Ectodermal cell (in vitro differentiated cells): Measurements from ENCODE around the gene ZDHHC8.

Experiments used
- H3K27ac ChIP-seq: 2 replicates; pipeline ENCODE4 v1.7.0; 2013; ENCODE audit warnings: mild to moderate bottlenecking, low read depth, low read length; ENCODE audit not compliant: insufficient read depth, poor library complexity, severe bottlenecking
- H3K27me3 ChIP-seq: 2 replicates; pipeline ENCODE4 v1.7.0; 2013; ENCODE audit warnings: mild to moderate bottlenecking, low read length; ENCODE audit not compliant: insufficient read depth, control insufficient read depth, poor library complexity, severe bottlenecking
- H3K36me3 ChIP-seq: one replicate; pipeline ENCODE4 v1.7.0; 2013; ENCODE audit warnings: low read length; ENCODE audit not compliant: control insufficient read depth, insufficient read depth
- H3K4me1 ChIP-seq: one replicate; pipeline ENCODE4 v1.7.0; 2013; ENCODE audit warnings: low read length; ENCODE audit not compliant: control insufficient read depth, insufficient read depth
- H3K4me3 ChIP-seq: 2 replicates; pipeline ENCODE4 v1.7.0; 2013; ENCODE audit warnings: low read depth, low read length, control low read depth; ENCODE audit not compliant: insufficient read depth
- H3K9me3 ChIP-seq: 2 replicates; pipeline ENCODE4 v1.7.0; 2013; ENCODE audit warnings: mild to moderate bottlenecking, low read length, moderate library complexity; ENCODE audit not compliant: control insufficient read depth
- WGBS, 2 experiments: methylation state at CpG; one replicate each; pipeline ENCODE4 v1.1.7; 2013; ENCODE audit warnings: missing lambda C conversion rate in 2 of 2; 5-methylcytosine and 5-hydroxymethylcytosine counted together

The ZDHHC8 gene

DNA sequence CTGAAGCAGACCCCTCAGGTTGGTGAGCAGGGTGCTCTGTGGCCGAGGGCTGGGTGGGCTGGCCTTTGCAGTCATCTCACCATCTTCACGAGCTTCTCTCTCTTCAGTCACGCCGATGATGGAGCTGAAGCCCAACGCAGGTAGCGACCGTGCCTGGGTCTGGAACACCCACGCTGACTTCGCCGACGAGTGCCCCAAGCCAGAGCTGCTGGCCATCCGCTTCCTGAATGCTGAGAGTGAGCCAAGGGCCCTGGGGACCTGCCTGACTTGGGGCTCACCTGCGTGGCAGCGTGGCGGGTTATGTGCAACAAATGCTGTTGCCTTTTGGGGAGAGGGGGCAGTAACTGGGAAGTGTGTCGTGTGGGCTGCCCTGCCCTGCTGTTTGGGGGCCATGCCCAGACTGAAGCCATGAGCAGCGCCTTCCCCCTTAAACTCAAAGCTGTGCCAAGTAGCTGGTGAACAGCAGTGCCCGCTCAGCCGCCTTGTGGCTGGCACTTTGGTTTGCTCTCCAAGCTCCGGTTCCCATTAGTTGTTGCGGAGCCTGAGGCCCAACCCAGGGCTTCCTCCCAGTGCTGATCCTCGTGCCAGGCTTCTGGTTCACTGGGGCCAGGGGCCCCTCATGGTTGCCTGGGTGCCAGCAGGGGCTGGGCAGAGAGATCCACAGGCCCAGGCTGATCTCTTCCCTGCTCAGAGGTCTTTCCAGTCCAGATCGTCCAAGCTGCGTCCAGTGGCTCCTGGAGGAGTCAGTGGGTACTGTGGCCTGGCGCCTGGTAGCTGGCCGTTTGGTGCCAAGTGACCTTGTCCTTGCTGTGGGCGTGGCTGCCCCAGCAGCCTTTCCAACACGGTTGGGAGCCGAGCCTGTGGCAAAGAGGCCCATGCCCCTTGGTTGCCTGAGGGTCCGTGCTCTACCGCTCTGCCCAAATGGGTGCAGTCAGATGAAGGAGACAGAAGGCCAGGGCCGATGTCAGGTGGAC, 6.1 kb upstream of the ZDHHC8 start:
- no peak overlapping the region for H3K27ac ChIP-seq
- H3K36me3 ChIP-seq: peaks cover 52% of the 10 kb centered on the region
- H3K4me1 ChIP-seq: no peaks in the 10 kb centered on the region
- no peaks in the 10 kb centered on the region for H3K9me3 ChIP-seq
- H3K27me3 ChIP-seq: no peaks in the 10 kb centered on the region
- no peak overlapping the region for H3K4me3 ChIP-seq
- WGBS, 2 experiments: 96 to 97% methylated on average over 32 of the region's 32 CpGs

DNA sequence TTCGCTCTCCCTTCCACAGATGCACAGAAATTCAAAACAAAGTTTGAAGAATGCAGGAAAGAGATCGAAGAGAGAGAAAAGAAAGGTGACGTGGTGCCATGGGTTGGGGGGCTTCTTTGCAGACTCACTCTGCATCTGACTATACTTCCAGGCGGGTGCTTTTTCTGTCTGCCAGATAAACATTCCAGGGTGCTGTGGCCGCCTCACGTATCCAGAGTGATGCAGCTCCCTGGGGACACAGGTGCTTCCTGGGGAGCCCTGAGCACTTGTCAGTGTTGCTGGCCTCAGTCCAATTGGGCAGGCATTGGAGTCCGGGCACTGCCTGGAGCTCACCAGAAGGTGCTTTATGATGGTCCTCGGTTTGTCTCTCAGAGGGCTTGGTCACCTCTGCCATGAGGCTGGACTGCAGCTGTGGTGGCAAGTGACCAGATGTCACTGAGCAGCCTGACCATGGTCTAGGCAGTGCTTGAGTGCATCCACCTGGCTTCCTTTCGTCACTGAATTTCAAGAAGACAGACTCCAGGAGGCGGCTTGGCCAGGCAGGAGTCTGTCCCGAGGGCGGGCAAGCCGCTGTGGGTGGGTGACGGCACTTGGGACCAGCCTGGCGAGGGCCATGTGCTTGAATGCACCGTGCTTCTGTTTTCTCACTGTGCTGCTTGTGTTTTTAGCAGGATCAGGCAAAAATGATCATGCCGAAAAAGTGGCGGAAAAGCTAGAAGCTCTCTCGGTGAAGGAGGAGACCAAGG, 5.1 kb upstream of the ZDHHC8 start:
- H3K4me3 ChIP-seq: no peak overlapping the region
- H3K4me1 ChIP-seq: no peaks in the 10 kb centered on the region
- no peak overlapping the region for H3K27ac ChIP-seq
- H3K27me3 ChIP-seq: no peaks in the 10 kb centered on the region
- H3K9me3 ChIP-seq: no peaks in the 10 kb centered on the region
- H3K36me3 ChIP-seq: peaks cover 43% of the 10 kb centered on the region
- 95 to 96% methylated on average over 19 of the region's 19 CpGs for WGBS, 2 experiments

GRCh38 chr22:20127318-20127868, 4.2 kb upstream of the ZDHHC8 start:
- no peaks in the 10 kb centered on the region for H3K4me1 ChIP-seq
- H3K4me3 ChIP-seq: no peak overlapping the region
- 96 to 97% methylated on average over 15 of the region's 15 CpGs for WGBS, 2 experiments
- H3K9me3 ChIP-seq: no peaks in the 10 kb centered on the region
- no peaks in the 10 kb centered on the region for H3K27me3 ChIP-seq
- H3K27ac ChIP-seq: no peak overlapping the region
- H3K36me3 ChIP-seq: peaks cover 33% of the 10 kb centered on the region

DNA sequence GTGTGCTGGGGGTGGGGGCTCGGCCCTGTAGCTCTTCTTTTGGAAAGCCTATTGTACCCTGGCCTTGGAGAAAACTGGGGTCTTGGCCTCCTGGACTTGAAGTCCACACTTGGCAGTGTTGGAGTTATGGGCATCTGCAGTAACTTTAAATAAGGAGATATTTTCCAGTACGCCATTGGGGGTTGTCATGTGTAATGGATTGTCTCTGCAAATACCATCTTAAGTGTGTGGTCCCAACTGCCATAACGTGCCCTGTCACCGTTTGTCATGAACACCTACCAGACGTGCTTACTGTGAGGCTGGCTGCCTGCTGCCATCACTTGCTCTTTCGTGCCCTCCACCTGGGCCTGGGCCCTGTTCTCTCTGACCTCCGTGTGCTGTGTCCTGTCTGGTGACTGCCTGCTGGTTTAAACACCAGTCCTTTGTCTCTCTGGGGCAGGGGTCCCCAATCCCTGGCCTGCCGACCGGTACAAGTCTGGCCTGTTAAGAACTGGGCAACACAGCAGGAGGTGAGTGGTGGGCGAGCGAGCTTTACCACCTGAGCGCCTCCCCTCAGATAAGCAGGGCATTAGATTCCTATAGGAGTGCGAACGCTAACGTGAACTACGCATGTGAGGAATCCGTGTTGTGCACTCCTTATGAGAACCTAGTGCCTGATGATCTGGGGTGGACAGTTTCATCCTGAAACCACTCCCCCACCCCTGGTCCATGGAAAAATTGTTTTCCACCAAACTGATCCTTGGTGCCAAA, 3.6 kb upstream of the ZDHHC8 start:
- H3K4me3 ChIP-seq: no peak overlapping the region
- peaks cover 33% of the 10 kb centered on the region for H3K36me3 ChIP-seq
- 89 to 92% methylated on average over 17 of the region's 17 CpGs for WGBS, 2 experiments
- no peaks in the 10 kb centered on the region for H3K27me3 ChIP-seq
- H3K27ac ChIP-seq: peak overlapping the region; percentile 26
- no peaks in the 10 kb centered on the region for H3K4me1 ChIP-seq
- H3K9me3 ChIP-seq: no peaks in the 10 kb centered on the region

DNA sequence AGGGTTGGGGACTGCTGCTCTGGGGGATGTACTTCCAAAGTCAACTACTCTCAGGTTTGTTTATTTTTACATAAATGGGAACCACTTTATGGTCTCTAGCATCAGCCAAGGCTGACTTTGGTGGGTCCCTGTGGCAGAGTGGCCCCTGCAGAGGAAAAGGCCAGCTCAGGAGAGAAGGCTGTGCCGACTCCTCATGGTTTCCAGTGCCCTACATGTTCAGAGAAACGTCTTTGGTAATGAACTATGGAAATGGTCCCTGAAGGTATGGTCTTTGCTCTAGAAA, 3.0 kb upstream of the ZDHHC8 start:
- H3K27me3 ChIP-seq: no peaks in the 10 kb centered on the region
- WGBS, 2 experiments: 88 to 93% methylated on average over 2 of the region's 2 CpGs
- H3K27ac ChIP-seq: no peak overlapping the region
- H3K9me3 ChIP-seq: no peaks in the 10 kb centered on the region
- H3K4me3 ChIP-seq: no peak overlapping the region
- H3K4me1 ChIP-seq: no peaks in the 10 kb centered on the region
- H3K36me3 ChIP-seq: peaks cover 32% of the 10 kb centered on the region

DNA sequence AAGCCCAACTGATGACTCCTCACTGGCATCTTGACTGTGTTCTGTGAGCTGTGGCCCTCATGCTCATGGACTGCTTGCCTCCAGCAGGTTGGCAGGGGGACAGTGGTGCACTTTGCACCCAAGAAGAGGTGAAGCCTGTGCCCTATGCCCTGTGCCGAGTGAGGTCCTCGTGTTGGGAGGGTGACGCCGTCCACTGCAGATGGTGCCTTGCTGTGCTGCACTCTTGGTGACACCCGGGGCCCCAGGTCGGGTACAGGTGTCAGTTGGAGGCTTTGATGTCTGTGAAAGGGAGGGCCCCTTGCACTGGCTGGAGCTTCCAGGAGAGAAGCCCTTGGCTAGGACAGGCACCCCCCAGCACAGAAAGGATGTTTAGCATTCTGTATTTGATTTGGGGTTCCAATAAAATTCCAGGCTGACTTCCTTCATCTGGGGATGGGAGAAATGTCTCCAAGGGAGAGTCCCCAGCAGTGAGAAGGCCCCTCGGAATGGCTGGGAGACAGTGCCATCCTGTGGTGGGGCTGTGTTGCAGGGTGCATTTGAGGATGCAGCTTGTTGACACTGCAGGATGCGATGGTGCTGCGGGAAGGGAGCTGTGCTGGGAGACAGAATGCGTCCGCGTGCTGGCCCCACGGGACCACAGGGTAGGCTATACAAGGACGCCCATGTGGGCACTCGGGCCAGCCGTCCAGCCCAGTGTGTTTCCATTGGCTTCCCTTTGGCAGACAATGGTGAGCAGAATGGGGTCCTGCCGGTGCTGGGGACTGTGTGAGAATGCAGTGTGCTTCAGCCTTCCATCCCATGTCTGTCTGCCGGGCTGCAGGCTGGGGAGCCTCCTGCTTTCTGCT, 2.5 kb upstream of the ZDHHC8 start:
- no peaks in the 10 kb centered on the region for H3K9me3 ChIP-seq
- H3K4me3 ChIP-seq: no peak overlapping the region
- H3K4me1 ChIP-seq: no peaks in the 10 kb centered on the region
- H3K36me3 ChIP-seq: peaks cover 26% of the 10 kb centered on the region
- H3K27me3 ChIP-seq: no peaks in the 10 kb centered on the region
- WGBS, 2 experiments: 74% methylated on average over 18 of the region's 18 CpGs
- H3K27ac ChIP-seq: no peak overlapping the region

- H3K27me3 ChIP-seq: no peaks in the 10 kb centered on the region
- 92 to 93% methylated on average over 3 of the region's 3 CpGs for WGBS, 2 experiments
- H3K27ac ChIP-seq: no peak overlapping the region
- H3K9me3 ChIP-seq: no peaks in the 10 kb centered on the region
- H3K4me3 ChIP-seq: no peak overlapping the region
- no peaks in the 10 kb centered on the region for H3K4me1 ChIP-seq
- H3K36me3 ChIP-seq: peaks cover 20% of the 10 kb centered on the region
Observed at GRCh38 chr22:20129747-20130014, 1.9 kb upstream of the ZDHHC8 start.

GRCh38 chr22:20130319-20130718, 1.3 kb upstream of the ZDHHC8 start:
- H3K4me1 ChIP-seq: no peaks in the 10 kb centered on the region
- no peaks in the 10 kb centered on the region for H3K9me3 ChIP-seq
- peak overlapping the region; percentile 64 for H3K4me3 ChIP-seq
- H3K36me3 ChIP-seq: peaks cover 15% of the 10 kb centered on the region
- H3K27me3 ChIP-seq: no peaks in the 10 kb centered on the region
- peak overlapping the region; percentile 50 for H3K27ac ChIP-seq
- 90 to 91% methylated on average over 3 of the region's 3 CpGs for WGBS, 2 experiments

GRCh38 chr22:20130731-20131596, 640 bp upstream of the ZDHHC8 start:
- H3K36me3 ChIP-seq: peaks cover 8% of the 10 kb centered on the region
- no peaks in the 10 kb centered on the region for H3K27me3 ChIP-seq
- H3K4me3 ChIP-seq: peak overlapping the region; percentile 64
- 7 to 9% methylated on average over 70 of the region's 70 CpGs for WGBS, 2 experiments
- H3K9me3 ChIP-seq: no peaks in the 10 kb centered on the region
- H3K27ac ChIP-seq: peak overlapping the region; percentile 50
- no peaks in the 10 kb centered on the region for H3K4me1 ChIP-seq
